Measurements from ENCODE around the gene CES2.
A peak's percentile ranks its signal among the peaks of the same experiment; 100 is the strongest.

CES2 gene

GRCh38 chr16:66959704-66960161, 24.4 kb downstream of the CES2 start:
- H3K4me1 ChIP-seq (ENCODE audit: control insufficient read depth in 2 of 2, insufficient read depth in 1 of 2, low read depth in 1 of 2, low read length in 2 of 2): peaks cover 3% of the 10 kb centered on the region in 2 donors
- H2AK5ac ChIP-seq (ENCODE audit: low read depth, low read length): no peak overlapping the region
- no peak for DNase-seq (ENCODE audit: low spot score)
- no peak overlapping the region for H3K14ac ChIP-seq (ENCODE audit: low read length)
- H4K8ac ChIP-seq (ENCODE audit: low read depth, low read length): no peak overlapping the region
- no peak overlapping the region for H3K18ac ChIP-seq (ENCODE audit: low read length)
- peak overlapping the region; percentile 75 for H4K91ac ChIP-seq (ENCODE audit: low read depth, low read length, poor library complexity)
- WGBS, 2 donors (ENCODE audit: extremely low coverage in 2 of 2, insufficient read length in 2 of 2, insufficient replicate concordance in 1 of 2): no CpG with 5 or more reads among the region's 5 CpGs
- H3K23ac ChIP-seq (ENCODE audit: low read depth, low read length, poor library complexity): no peak overlapping the region
- H2BK120ac ChIP-seq (ENCODE audit: low read depth, low read length): no peak overlapping the region
- H3K27me3 ChIP-seq (ENCODE audit: control insufficient read depth in 3 of 3, insufficient read depth in 3 of 3, low read depth in 1 of 3, low read length in 3 of 3): peaks cover 0 to 23% (median 0%) of the 10 kb centered on the region in 3 experiments
- no peak overlapping the region for H2BK15ac ChIP-seq (ENCODE audit: low read length)
- no peak overlapping the region for H3K4me3 ChIP-seq (ENCODE audit: low read length in 2 of 2)
- H2BK12ac ChIP-seq (ENCODE audit: low read length): no peak overlapping the region
- no peak overlapping the region for H3K27ac ChIP-seq (replicated peaks; ENCODE audit: low read length)
- no peaks in the 10 kb centered on the region for H3K9me3 ChIP-seq (replicated peaks in 1 of 2; ENCODE audit: control insufficient read depth in 2 of 2, insufficient read depth in 1 of 2, low read depth in 1 of 2, low read length in 2 of 2)
- H2BK5ac ChIP-seq (ENCODE audit: low read length): no peak overlapping the region
- peaks cover 2% of the 10 kb centered on the region for H3K79me1 ChIP-seq (ENCODE audit: low read depth, low read length)
- no peak overlapping the region for H3K9ac ChIP-seq (ENCODE audit: low read depth, low read length, poor library complexity)
- no peak overlapping the region for H3K4me2 ChIP-seq (ENCODE audit: insufficient read depth, low read length, poor library complexity, severe bottlenecking)
- no peak overlapping the region for H3K4ac ChIP-seq (ENCODE audit: low read length)
- H3K36me3 ChIP-seq (replicated peaks in 1 of 2; ENCODE audit: control insufficient read depth in 2 of 2, insufficient read depth in 2 of 2, low read length in 2 of 2): no peaks in the 10 kb centered on the region
- H2AFZ ChIP-seq (ENCODE audit: low read length): no peak overlapping the region

GRCh38 chr16:66960270-66960669, 25.0 kb downstream of the CES2 start:
- no peak for DNase-seq (ENCODE audit: low spot score)
- Histone ChIP-seq H2BK15ac (ENCODE audit: low read length) (no peak overlapping the region), H3K36me3 (replicated peaks in 1 of 2; ENCODE audit: control insufficient read depth in 2 of 2, insufficient read depth in 2 of 2, low read length in 2 of 2) (no peaks in the 10 kb centered on the region), H3K27me3 (ENCODE audit: control insufficient read depth in 3 of 3, insufficient read depth in 3 of 3, low read depth in 1 of 3, low read length in 3 of 3) (peaks cover 0 to 21% (median 0%) of the 10 kb centered on the region in 3 experiments), H3K79me1 (ENCODE audit: low read depth, low read length) (peaks cover 2% of the 10 kb centered on the region), H3K14ac (ENCODE audit: low read length) (no peak overlapping the region), H2BK120ac (ENCODE audit: low read depth, low read length) (no peak overlapping the region), H2BK12ac (ENCODE audit: low read length) (no peak overlapping the region), H4K8ac (ENCODE audit: low read depth, low read length) (no peak overlapping the region), H2AFZ (ENCODE audit: low read length) (no peak overlapping the region), H3K27ac (replicated peaks; ENCODE audit: low read length) (no peak overlapping the region), H3K9me3 (replicated peaks in 1 of 2; ENCODE audit: control insufficient read depth in 2 of 2, insufficient read depth in 1 of 2, low read depth in 1 of 2, low read length in 2 of 2) (no peaks in the 10 kb centered on the region), H2AK5ac (ENCODE audit: low read depth, low read length) (no peak overlapping the region), H3K4ac (ENCODE audit: low read length) (no peak overlapping the region), H4K91ac (ENCODE audit: low read depth, low read length, poor library complexity) (peak overlapping the region; percentile 75), H3K23ac (ENCODE audit: low read depth, low read length, poor library complexity) (no peak overlapping the region), H3K4me3 (ENCODE audit: low read length in 2 of 2) (no peak overlapping the region), H3K4me1 (ENCODE audit: control insufficient read depth in 2 of 2, insufficient read depth in 1 of 2, low read depth in 1 of 2, low read length in 2 of 2) (peaks cover 3% of the 10 kb centered on the region in 2 donors), H3K9ac (ENCODE audit: low read depth, low read length, poor library complexity) (no peak overlapping the region), H3K4me2 (ENCODE audit: insufficient read depth, low read length, poor library complexity, severe bottlenecking) (no peak overlapping the region), H2BK5ac (ENCODE audit: low read length) (no peak overlapping the region), H3K18ac (ENCODE audit: low read length) (no peak overlapping the region)
- no CpG with 5 or more reads among the region's 1 CpG for whole genome bisulfite sequencing, 2 donors (ENCODE audit: extremely low coverage in 2 of 2, insufficient read length in 2 of 2, insufficient replicate concordance in 1 of 2)

- Histone ChIP-seq H3K4me3 (ENCODE audit: low read length in 2 of 2) (peak within 1 kb of the TSS; percentile 64 to 70), H3K4ac (ENCODE audit: low read length) (no peak within 1 kb of the TSS), H3K79me1 (ENCODE audit: low read depth, low read length) (peaks cover 2% of the 10 kb centered on the region), H3K4me2 (ENCODE audit: insufficient read depth, low read length, poor library complexity, severe bottlenecking) (peak within 1 kb of the TSS; percentile 32), H3K18ac (ENCODE audit: low read length) (peak within 1 kb of the TSS; percentile 88), H3K4me1 (ENCODE audit: control insufficient read depth in 2 of 2, insufficient read depth in 1 of 2, low read depth in 1 of 2, low read length in 2 of 2) (peaks cover 3% of the 10 kb centered on the region in 2 donors), H3K23ac (ENCODE audit: low read depth, low read length, poor library complexity) (peak within 1 kb of the TSS; percentile 44), H2AK5ac (ENCODE audit: low read depth, low read length) (no peak within 1 kb of the TSS), H3K27ac (replicated peaks; ENCODE audit: low read length) (no peak within 1 kb of the TSS), H2BK120ac (ENCODE audit: low read depth, low read length) (no peak within 1 kb of the TSS), H3K9me3 (replicated peaks in 1 of 2; ENCODE audit: control insufficient read depth in 2 of 2, insufficient read depth in 1 of 2, low read depth in 1 of 2, low read length in 2 of 2) (no peaks in the 10 kb centered on the region), H3K27me3 (ENCODE audit: control insufficient read depth in 3 of 3, insufficient read depth in 3 of 3, low read depth in 1 of 3, low read length in 3 of 3) (peaks cover 0 to 21% (median 0%) of the 10 kb centered on the region in 3 experiments), H4K91ac (ENCODE audit: low read depth, low read length, poor library complexity) (peak within 1 kb of the TSS; percentile 75), H3K36me3 (replicated peaks in 1 of 2; ENCODE audit: control insufficient read depth in 2 of 2, insufficient read depth in 2 of 2, low read length in 2 of 2) (no peaks in the 10 kb centered on the region), H2BK15ac (ENCODE audit: low read length) (no peak within 1 kb of the TSS), H4K8ac (ENCODE audit: low read depth, low read length) (peak within 1 kb of the TSS; percentile 72), H3K14ac (ENCODE audit: low read length) (no peak within 1 kb of the TSS), H2AFZ (ENCODE audit: low read length) (peak within 1 kb of the TSS; percentile 97), H2BK5ac (ENCODE audit: low read length) (no peak within 1 kb of the TSS), H3K9ac (ENCODE audit: low read depth, low read length, poor library complexity) (peak within 1 kb of the TSS; percentile 64), H2BK12ac (ENCODE audit: low read length) (no peak within 1 kb of the TSS)
- no CpG with 5 or more reads among the region's 16 CpGs for WGBS, 2 donors (ENCODE audit: extremely low coverage in 2 of 2, insufficient read length in 2 of 2, insufficient replicate concordance in 1 of 2)
- peak; percentile 61 for DNase-seq (ENCODE audit: low spot score)
Measured at GRCh38 chr16:66961065-66961744, 25.9 kb downstream of the CES2 start, which contains the start of gene CES3. Gene CES3 (plus strand): TSS chr16:66961266. CDS start chr16:66961308, 42 bp downstream.

GRCh38 chr16:66961914-66962313, 26.6 kb downstream of the CES2 start:
- H3K27me3 ChIP-seq (ENCODE audit: control insufficient read depth in 3 of 3, insufficient read depth in 3 of 3, low read depth in 1 of 3, low read length in 3 of 3): peaks cover 0 to 17% (median 0%) of the 10 kb centered on the region in 3 experiments
- H4K8ac ChIP-seq (ENCODE audit: low read depth, low read length): no peak overlapping the region
- no peaks in the 10 kb centered on the region for H3K9me3 ChIP-seq (replicated peaks in 1 of 2; ENCODE audit: control insufficient read depth in 2 of 2, insufficient read depth in 1 of 2, low read depth in 1 of 2, low read length in 2 of 2)
- no peak overlapping the region for H2BK12ac ChIP-seq (ENCODE audit: low read length)
- H3K23ac ChIP-seq (ENCODE audit: low read depth, low read length, poor library complexity): no peak overlapping the region
- H3K4me2 ChIP-seq (ENCODE audit: insufficient read depth, low read length, poor library complexity, severe bottlenecking): no peak overlapping the region
- H3K9ac ChIP-seq (ENCODE audit: low read depth, low read length, poor library complexity): no peak overlapping the region
- no peaks in the 10 kb centered on the region for H3K36me3 ChIP-seq (replicated peaks in 1 of 2; ENCODE audit: control insufficient read depth in 2 of 2, insufficient read depth in 2 of 2, low read length in 2 of 2)
- no peak for DNase-seq (ENCODE audit: low spot score)
- H2BK5ac ChIP-seq (ENCODE audit: low read length): no peak overlapping the region
- no peak overlapping the region for H2AFZ ChIP-seq (ENCODE audit: low read length)
- H2AK5ac ChIP-seq (ENCODE audit: low read depth, low read length): no peak overlapping the region
- H3K18ac ChIP-seq (ENCODE audit: low read length): no peak overlapping the region
- H3K27ac ChIP-seq (replicated peaks; ENCODE audit: low read length): no peak overlapping the region
- no peak overlapping the region for H2BK15ac ChIP-seq (ENCODE audit: low read length)
- no peak overlapping the region for H3K4me3 ChIP-seq (ENCODE audit: low read length in 2 of 2)
- H3K14ac ChIP-seq (ENCODE audit: low read length): no peak overlapping the region
- WGBS, 2 donors (ENCODE audit: extremely low coverage in 2 of 2, insufficient read length in 2 of 2, insufficient replicate concordance in 1 of 2): no CpG with 5 or more reads among the region's 5 CpGs
- peaks cover 3% of the 10 kb centered on the region in 2 donors for H3K4me1 ChIP-seq (ENCODE audit: control insufficient read depth in 2 of 2, insufficient read depth in 1 of 2, low read depth in 1 of 2, low read length in 2 of 2)
- no peak overlapping the region for H4K91ac ChIP-seq (ENCODE audit: low read depth, low read length, poor library complexity)
- no peak overlapping the region for H2BK120ac ChIP-seq (ENCODE audit: low read depth, low read length)
- peaks cover 2% of the 10 kb centered on the region for H3K79me1 ChIP-seq (ENCODE audit: low read depth, low read length)
- no peak overlapping the region for H3K4ac ChIP-seq (ENCODE audit: low read length)
